Measurements from ENCODE around the gene PRICKLE4. TPM values are rescaled to one million over a fixed set of nuclear protein-coding genes. Genes with fewer than 3 reads are reported as not detected.
A peak's percentile ranks its signal among the peaks of the same experiment; 100 is the strongest.

Gene PRICKLE4
- total and polyA plus RNA-seq, 2 of the 8 experiments (the other 6 are each of a cell fraction or from before 2014, with no cell fraction given) = 0.32 to 1.4 TPM

- CTCF ChIA-PET (ENCODE audit: partially characterized antibody) = interaction anchor here (0.6 to 1.9 kb wide), 11 partner anchors 18 to 360 kb away, joined by 3 to 11 read pairs (median 3); no protein-coding TSS in a partner anchor
- FAIRE-seq = no peak
- no peak overlapping the region for H3K9ac ChIP-seq (replicated peaks in 1 of 4; ENCODE audit: extremely low read depth in 1 of 4, low read depth in 3 of 4, low read length in 3 of 4)
Measured at GRCh38 chr6:41781366-41781730, 766 bp downstream of the PRICKLE4 start.

More at GRCh38 chr6:41781366-41781730, 766 bp downstream of the PRICKLE4 start:
- POLR2A ChIA-PET (ENCODE audit: partially characterized antibody) = interaction anchor here (0.8 kb wide), 1 partner anchor 158 kb away, joined by 3 read pairs; no protein-coding TSS in a partner anchor
- Histone ChIP-seq H2AK5ac (ENCODE audit: low read depth, low read length) (no peak overlapping the region), H4K5ac (ENCODE audit: insufficient read length, low read depth, low read length) (no peak overlapping the region), H3K14ac (ENCODE audit: insufficient read length) (no peak overlapping the region), H4K8ac (ENCODE audit: extremely low read depth, insufficient read depth, low read length) (no peak overlapping the region), H2BK12ac (ENCODE audit: low read depth, low read length) (no peak overlapping the region), H2BK5ac (ENCODE audit: low read depth, low read length) (no peak overlapping the region), H3K56ac (replicated peaks; ENCODE audit: insufficient read length, low read depth, low read length) (no peak overlapping the region), H3K4me2 (ENCODE audit: insufficient read depth in 1 of 2, low read depth in 2 of 2, low read length in 2 of 2) (peak overlapping the region; percentile 92 to 94), H3K18ac (ENCODE audit: extremely low read depth, low read length) (0 out of 2 replicates have a peak overlapping the region, but pooled peaks have one; percentile 36), H3K9me3 (ENCODE audit: insufficient read depth in 2 of 2, low read depth in 1 of 2, low read length in 1 of 2) (no peaks in the 10 kb centered on the region), H3K4ac (replicated peaks; ENCODE audit: insufficient read length, low read depth, low read length) (no peak overlapping the region), H2BK15ac (ENCODE audit: low read length) (no peak overlapping the region; the same call in 1 of the 2 replicates), H3K27ac (ENCODE audit: low read depth, low read length) (no peak overlapping the region), H4K91ac (replicated peaks; ENCODE audit: insufficient read length, low read length) (no peak overlapping the region), H4K20me1 (replicated peaks in 1 of 2; ENCODE audit: control insufficient read depth in 1 of 2, insufficient read depth in 2 of 2, low read length in 2 of 2) (peaks cover 0 to 8% of the 10 kb centered on the region in 2 experiments), H3K36me3 (ENCODE audit: control insufficient read depth in 2 of 4, insufficient read depth in 4 of 4, low read length in 3 of 4) (no peaks in the 10 kb centered on the region), H2AFZ (ENCODE audit: low read length) (no peak overlapping the region), H3K79me1 (ENCODE audit: low read depth, low read length) (no peaks in the 10 kb centered on the region), H3K23ac (ENCODE audit: insufficient read length) (no peak overlapping the region), H3K4me3 (ENCODE audit: extremely low read depth in 1 of 4, insufficient read depth in 2 of 4, low read depth in 3 of 4, low read length in 4 of 4) (peak overlapping the region; percentile 33 to 85 (median 74); a peak in 5 of 8 replicates), H3K23me2 (ENCODE audit: low read depth, low read length) (peaks cover 14% of the 10 kb centered on the region), H3K4me1 (replicated peaks in 1 of 4; ENCODE audit: control insufficient read depth in 3 of 4, insufficient read depth in 4 of 4, low read length in 3 of 4) (peaks cover 4 to 10% (median 7%) of the 10 kb centered on the region in 4 experiments; a peak in 4 of 7 replicates), H3K79me2 (ENCODE audit: control insufficient read depth in 1 of 2, insufficient read depth in 2 of 2, low read length in 2 of 2) (no peaks in the 10 kb centered on the region), H3K27me3 (replicated peaks in 1 of 4; ENCODE audit: control insufficient read depth in 3 of 4, extremely low read depth in 1 of 4, insufficient read depth in 3 of 4, low read length in 3 of 4) (peaks cover 2 to 39% (median 25%) of the 10 kb centered on the region in 4 experiments), H2BK120ac (replicated peaks; ENCODE audit: low read depth, low read length) (no peak overlapping the region), H2BK20ac (ENCODE audit: low read length) (no peak overlapping the region)
- 86% methylated on average over 2 of the region's 3 CpGs; no CpG with 5 or more reads in 1 of the 2 experiments for WGBS, 2 experiments (ENCODE audit: extremely low coverage in 1 of 2, insufficient coverage in 1 of 2, insufficient read length in 1 of 2, insufficient replicate concordance in 2 of 2, low coverage in 1 of 2, low lambda C conversion rate in 2 of 2, missing lambda C conversion rate in 1 of 2)
- TF ChIP-seq MAX (IDR thresholded peaks at IDR 0.05) (no peak), SP4 (IDR thresholded peaks at IDR 0.05; ENCODE audit: low read length) (no peak), USF2 (IDR thresholded peaks at IDR 0.05; ENCODE audit: low read length) (no peak), RXRA (IDR thresholded peaks at IDR 0.05; ENCODE audit: insufficient read depth, low read depth, low read length) (no peak), CHD2 (IDR thresholded peaks at IDR 0.05; ENCODE audit: low read length) (no peak), POU5F1 (IDR thresholded peaks at IDR 0.05; ENCODE audit: low read depth, low read length) (no peak), KDM4A (IDR thresholded peaks at IDR 0.05; ENCODE audit: low read depth, low read length, severe bottlenecking) (no peak), TAF1 (IDR thresholded peaks at IDR 0.05; ENCODE audit: low read depth, low read length) (no peak), CTBP2 (IDR thresholded peaks at IDR 0.05; ENCODE audit: borderline replicate concordance, insufficient read depth, insufficient read length, low read length) (no peak), RNF2 (IDR thresholded peaks at IDR 0.05; ENCODE audit: borderline replicate concordance, low read depth, low read length, missing control alignments, poor library complexity, severe bottlenecking) (no peak), GABPA (IDR thresholded peaks at IDR 0.05; ENCODE audit: borderline replicate concordance, insufficient read depth, low read length) (no peak)
- peak in 1 of 2 experiments; percentile 46 for DNase-seq (ENCODE audit: low read depth in 1 of 2, low spot score in 2 of 2)
